H1 (cell line): ENCODE results near the gene ANO6. TPM values are rescaled to one million over a fixed set of nuclear protein-coding genes. Genes with fewer than 3 reads are reported as not detected.

Experiments
- CHD2 ChIP-seq: IDR thresholded peaks from 2 replicates; pipeline ENCODE4 v1.6.1; 2012; ENCODE audit warnings: low read length, improper control_type of control experiment
- GTF2F1 ChIP-seq: IDR thresholded peaks from 2 replicates; pipeline ENCODE4 v1.6.1; 2012; ENCODE audit warnings: low read depth, low read length, improper control_type of control experiment, borderline replicate concordance
- RAD21 ChIP-seq, 2 experiments: IDR thresholded peaks in 1 of 2; conservative IDR thresholded peaks in 1 of 2; 2 replicates each; pipeline ENCODE4 v1.6.1; 2011; ENCODE audit warnings: low read depth in 2 of 2, low read length in 2 of 2, improper control_type of control experiment in 1 of 2, inconsistent platforms in 1 of 2, mild to moderate bottlenecking in 1 of 2, moderate library complexity in 1 of 2
- polyA plus RNA-seq, 7 experiments: library from polyadenylated mRNA; depleted of rRNA in 3 of 7; stranded (reverse) in 5 of 7; unstranded in 2 of 7; fragments of >200 nt in 5 of 7; fragments of 200-250 nt in 2 of 7; gene quantifications; 1 replicate in 5 of 7; 2 replicates in 1 of 7; 4 replicates in 1 of 7; pipeline versions ENCODE4 v1.2.1 to v1.2.3, GENCODE V29; 2011 to 2013; ENCODE audit warnings: missing spikeins in 2 of 7, mixed read lengths in 2 of 7
- total RNA-seq: library from RNA; stranded (reverse); fragmentation: NEBNext Ultra II Directional; extraction: Animal tissue kit (Norgen Biotek cat#: 25700); gene quantifications from 2 replicates; pipeline ENCODE4 v1.2.1, GENCODE V29; 2021

The ANO6 gene
- total and polyA plus RNA-seq, 2 of the 8 experiments (the other 6 are each of a cell fraction or from before 2014, with no cell fraction given) = 15.1 to 39.7 TPM

- TF ChIP-seq CHD2 (no peak), RAD21 (IDR thresholded peaks at IDR 0.05 in 1 of 2, conservative IDR thresholded peaks at IDR 0.05 in 1 of 2; ENCODE audit: low read depth in 2 of 2, low read length in 2 of 2) (no peak), GTF2F1 (no peak)
Measured at GRCh38 chr12:45416126-45416525, 200.2 kb downstream of the ANO6 start (continued).
